ENCODE data around the gene HSFX4. TPM values are rescaled to one million over a fixed set of nuclear protein-coding genes. Genes with fewer than 3 reads are reported as not detected.
"Not testable (repeated sequence)": the region's sequence is repeated elsewhere in the genome, so short reads cannot be mapped to it uniquely, and the experiment has no call there.

HSFX4 gene
- total and polyA plus RNA-seq, 2 experiments from 2014 or later, result not detected

DNA sequence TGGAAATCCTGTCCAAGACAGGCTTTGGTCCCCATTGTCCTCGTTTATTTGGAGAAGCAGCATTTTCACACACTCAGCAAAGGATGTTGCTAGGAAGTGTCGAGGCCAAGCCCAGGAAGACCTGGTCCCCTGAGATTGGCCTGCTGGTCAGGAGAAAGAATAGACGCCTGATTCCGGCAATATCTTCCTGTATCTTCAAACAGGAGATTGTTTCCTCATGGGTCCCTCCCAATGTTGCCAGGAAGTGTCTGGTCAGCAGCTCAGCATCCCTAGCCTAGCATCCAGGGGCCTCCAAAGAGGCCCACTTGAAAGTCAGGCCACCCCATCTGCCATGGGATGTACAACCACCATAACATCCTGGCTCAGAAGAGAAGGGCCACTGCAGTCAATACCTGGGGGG, 2.0 kb downstream of the HSFX4 start:
- DNase-seq; H3K4me2 ChIP-seq (ENCODE audit: unreplicated experiment); H3K9me3 ChIP-seq (ENCODE audit: low read depth); H3K4me1 ChIP-seq (ENCODE audit: insufficient read depth); H2AFZ ChIP-seq; H3K27me3 ChIP-seq (replicated peaks; ENCODE audit: insufficient read depth); H3K9ac ChIP-seq; H4K20me1 ChIP-seq (ENCODE audit: insufficient read depth); H3K4me3 ChIP-seq; H3F3A ChIP-seq (ENCODE audit: insufficient read depth); H3K36me3 ChIP-seq (ENCODE audit: low read depth); H3K27ac ChIP-seq; H3K9me2 ChIP-seq (ENCODE audit: insufficient read depth); in situ Hi-C loops (cut with MboI); H3K79me2 ChIP-seq (ENCODE audit: insufficient read depth): not testable (repeated sequence)
- 48 to 54% methylated on average over 2 of the region's 4 CpGs for WGBS, 2 experiments (ENCODE audit: low coverage in 1 of 2, low lambda C conversion rate in 2 of 2, missing lambda C conversion rate in 2 of 2)

DNA sequence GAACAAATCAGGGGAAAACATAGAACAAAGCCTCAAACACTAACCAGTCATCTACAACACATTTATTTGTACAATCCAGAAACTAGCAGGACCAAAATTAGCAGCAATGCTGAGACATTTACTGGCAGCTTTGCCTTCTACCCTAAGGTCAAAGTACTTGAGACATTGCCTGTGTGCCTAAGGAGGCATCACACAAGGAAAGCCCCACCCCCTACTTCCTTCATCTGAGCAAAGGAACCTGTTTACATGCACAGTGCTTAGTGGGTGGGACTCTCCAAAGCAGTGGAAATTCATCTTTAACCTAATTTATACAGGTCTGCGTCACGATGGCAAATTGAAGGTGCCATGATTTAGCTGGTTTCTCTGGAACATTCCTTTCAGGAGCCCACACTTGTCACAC, 2.8 kb downstream of the HSFX4 start:
- in situ Hi-C loops (cut with MboI); H2AFZ ChIP-seq; H3K4me1 ChIP-seq (ENCODE audit: insufficient read depth); H3K36me3 ChIP-seq (ENCODE audit: low read depth); H3K79me2 ChIP-seq (ENCODE audit: insufficient read depth); H3K9me2 ChIP-seq (ENCODE audit: insufficient read depth); DNase-seq; H3K9ac ChIP-seq; H3K9me3 ChIP-seq (ENCODE audit: low read depth); H4K20me1 ChIP-seq (ENCODE audit: insufficient read depth); H3K27me3 ChIP-seq (replicated peaks; ENCODE audit: insufficient read depth); H3K27ac ChIP-seq; H3F3A ChIP-seq (ENCODE audit: insufficient read depth); H3K4me3 ChIP-seq; H3K4me2 ChIP-seq (ENCODE audit: unreplicated experiment): not testable (repeated sequence)
- WGBS, 2 experiments (ENCODE audit: low coverage in 1 of 2, low lambda C conversion rate in 2 of 2, missing lambda C conversion rate in 2 of 2), result 91 to 100% methylated on average over 2 of the region's 2 CpGs

DNA sequence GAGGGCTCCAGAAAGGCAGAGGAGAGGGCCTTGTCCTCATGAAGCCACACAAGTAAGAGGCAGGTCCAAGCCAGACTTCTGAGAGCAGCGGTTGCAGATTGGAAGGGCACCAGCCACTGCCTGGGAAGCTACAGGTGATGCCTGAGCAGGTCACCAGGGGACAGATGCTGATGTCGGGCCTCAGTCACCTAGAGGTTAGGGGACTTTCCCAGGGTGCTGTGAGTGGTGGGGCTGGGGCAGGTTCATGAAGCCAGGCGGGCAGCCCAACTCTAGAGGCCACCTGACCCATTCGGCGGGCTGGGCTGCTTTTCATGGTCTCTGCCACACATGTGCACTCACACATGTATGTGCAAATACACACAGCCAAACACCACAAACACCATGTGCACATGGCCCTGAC, 3.6 kb downstream of the HSFX4 start:
- 100% methylated on average over 1 of the region's 5 CpGs; no CpG with 5 or more reads in 1 of the 2 experiments for WGBS, 2 experiments (ENCODE audit: low coverage in 1 of 2, low lambda C conversion rate in 2 of 2, missing lambda C conversion rate in 2 of 2)
- H3F3A ChIP-seq (ENCODE audit: insufficient read depth); H3K27me3 ChIP-seq (replicated peaks; ENCODE audit: insufficient read depth); H2AFZ ChIP-seq; H3K9me3 ChIP-seq (ENCODE audit: low read depth); H3K4me1 ChIP-seq (ENCODE audit: insufficient read depth); H4K20me1 ChIP-seq (ENCODE audit: insufficient read depth); H3K4me3 ChIP-seq; H3K27ac ChIP-seq; H3K9me2 ChIP-seq (ENCODE audit: insufficient read depth); in situ Hi-C loops (cut with MboI); DNase-seq; H3K4me2 ChIP-seq (ENCODE audit: unreplicated experiment); H3K36me3 ChIP-seq (ENCODE audit: low read depth); H3K9ac ChIP-seq: not testable (repeated sequence)
- H3K79me2 ChIP-seq (ENCODE audit: insufficient read depth), result peaks cover 10% of the 10 kb centered on the region

DNA sequence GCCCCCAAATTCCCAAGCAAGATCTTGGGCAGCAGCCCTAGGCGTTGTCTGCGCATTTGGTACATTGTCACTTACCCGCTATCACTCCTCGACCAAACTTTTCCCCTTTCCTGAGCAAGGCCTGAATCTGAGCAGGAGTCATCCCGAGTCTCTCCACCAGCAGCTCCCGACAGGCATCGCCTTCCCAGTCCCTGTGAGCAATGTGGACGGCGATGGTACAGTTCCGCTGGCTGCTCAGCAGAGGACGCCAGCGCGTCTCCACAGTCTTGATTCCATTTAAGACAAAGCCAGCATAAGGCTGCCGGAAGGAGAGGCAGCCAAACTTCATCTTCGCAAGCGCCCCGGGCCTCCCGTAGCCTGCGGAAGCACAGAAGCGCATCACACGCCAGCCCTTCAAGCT, 4.2 kb downstream of the HSFX4 start:
- peaks cover 13% of the 10 kb centered on the region for H3K79me2 ChIP-seq (ENCODE audit: insufficient read depth)
- in situ Hi-C loops (cut with MboI); H2AFZ ChIP-seq: not testable (repeated sequence)

DNA sequence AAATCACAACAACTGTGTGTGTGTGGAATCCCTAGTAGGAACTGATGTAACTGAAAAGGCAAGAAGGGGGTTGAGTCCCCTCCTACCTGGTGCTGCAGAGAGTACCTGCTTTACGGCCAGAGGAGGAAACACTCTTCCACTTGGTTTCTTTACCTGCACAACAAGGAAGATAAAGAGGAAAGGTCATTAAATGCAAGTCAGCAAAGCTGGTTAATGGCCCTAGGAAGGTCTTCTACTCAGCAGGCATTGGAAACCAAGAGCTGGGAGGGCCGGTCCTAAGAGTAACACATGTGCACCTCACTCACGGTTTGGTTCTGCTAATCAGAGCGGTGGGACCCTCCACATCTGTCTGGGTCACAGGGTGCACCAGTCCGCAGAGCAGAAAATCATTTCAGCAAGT, 8.0 kb downstream of the HSFX4 start:
- Histone ChIP-seq H3K9ac (peak overlapping the region; percentile 98), H3K79me2 (ENCODE audit: insufficient read depth) (peaks cover 13% of the 10 kb centered on the region), H3K4me2 (ENCODE audit: unreplicated experiment) (peak overlapping the region; percentile 82), H3K27ac (peak overlapping the region; percentile 96), H3K4me3 (peak overlapping the region; percentile 91)
- H3K27me3 ChIP-seq (replicated peaks; ENCODE audit: insufficient read depth); H2AFZ ChIP-seq; H4K20me1 ChIP-seq (ENCODE audit: insufficient read depth); H3K36me3 ChIP-seq (ENCODE audit: low read depth); H3K4me1 ChIP-seq (ENCODE audit: insufficient read depth); H3K9me2 ChIP-seq (ENCODE audit: insufficient read depth); H3F3A ChIP-seq (ENCODE audit: insufficient read depth); in situ Hi-C loops (cut with MboI); H3K9me3 ChIP-seq (ENCODE audit: low read depth); DNase-seq: not testable (repeated sequence)
- WGBS, 2 experiments (ENCODE audit: low coverage in 1 of 2, low lambda C conversion rate in 2 of 2, missing lambda C conversion rate in 2 of 2), result 41 to 64% methylated on average over 3 to 5 of the region's 5 CpGs

More for the DNA sequence above, 4.2 kb downstream of the HSFX4 start:
- not testable (repeated sequence) for H3K36me3 ChIP-seq (ENCODE audit: low read depth); H3K9ac ChIP-seq; H3K4me1 ChIP-seq (ENCODE audit: insufficient read depth); H3K4me2 ChIP-seq (ENCODE audit: unreplicated experiment); H4K20me1 ChIP-seq (ENCODE audit: insufficient read depth); H3K27me3 ChIP-seq (replicated peaks; ENCODE audit: insufficient read depth); DNase-seq; H3F3A ChIP-seq (ENCODE audit: insufficient read depth); H3K9me3 ChIP-seq (ENCODE audit: low read depth); H3K9me2 ChIP-seq (ENCODE audit: insufficient read depth); H3K4me3 ChIP-seq; H3K27ac ChIP-seq
- 90 to 93% methylated on average over 5 to 7 of the region's 21 CpGs for WGBS, 2 experiments (ENCODE audit: low coverage in 1 of 2, low lambda C conversion rate in 2 of 2, missing lambda C conversion rate in 2 of 2)
